Measurements from ENCODE around the gene PRAMEF13. TPM values are rescaled to one million over a fixed set of nuclear protein-coding genes. Genes with fewer than 3 reads are reported as not detected.
A peak's percentile ranks its signal among the peaks of the same experiment; 100 is the strongest.
"Not testable (repeated sequence)": the region's sequence is repeated elsewhere in the genome, so short reads cannot be mapped to it uniquely, and the experiment has no call there.

Gene PRAMEF13
- total RNA-seq, 3 donors from 2014 or later: not detected

GRCh38 chr1:13228343-13228781, 27.2 kb upstream of the PRAMEF13 start:
- Histone ChIP-seq H3K27ac (no peak overlapping the region), H3K4me3 (no peak overlapping the region), H3K4me1 (no peaks in the 10 kb centered on the region), H3K9me3 (no peaks in the 10 kb centered on the region), H3K27me3 (peaks cover 0 to 5% of the 10 kb centered on the region in 2 donors), H3K36me3 (no peaks in the 10 kb centered on the region)
- intact Hi-C loops (cut with DNase I; ENCODE audit: low total_unique reads): no loop called here
- DNase-seq (ENCODE audit: low spot score in 2 of 2): peak in 1 of 2 donors; percentile 17
- TF ChIP-seq CTCF (IDR thresholded peaks at IDR 0.05) (no peak), POLR2AphosphoS5 (IDR thresholded peaks at IDR 0.05) (no peak), POLR2A (IDR thresholded peaks at IDR 0.05) (no peak)

GRCh38 chr1:13227271-13228055, 26.3 kb upstream of the PRAMEF13 start:
- H3K36me3 ChIP-seq; H3K4me3 ChIP-seq; H3K4me1 ChIP-seq; H3K9me3 ChIP-seq; intact Hi-C loops (cut with DNase I; ENCODE audit: low total_unique reads); H3K27me3 ChIP-seq; H3K27ac ChIP-seq: not testable (repeated sequence)
- DNase-seq (ENCODE audit: low spot score in 2 of 2): peak in 1 of 2 donors; percentile 15

- not testable (repeated sequence) for H3K27ac ChIP-seq
Measured at GRCh38 chr1:13225675-13226204, 24.5 kb upstream of the PRAMEF13 start, which contains the start of gene PRAMEF18. TSS of gene PRAMEF18 (minus strand) at chr1:13226154. CDS start at chr1:13226106, 48 bp downstream.

GRCh38 chr1:13224480-13225060, 23.4 kb upstream of the PRAMEF13 start:
- DNase-seq (ENCODE audit: low spot score in 2 of 2): no peak
- Histone ChIP-seq H3K36me3 (no peaks in the 10 kb centered on the region), H3K27ac (no peak overlapping the region), H3K27me3 (peaks cover 0 to 5% of the 10 kb centered on the region in 2 donors), H3K4me1 (no peaks in the 10 kb centered on the region), H3K9me3 (no peaks in the 10 kb centered on the region), H3K4me3 (no peak overlapping the region)
- TF ChIP-seq POLR2AphosphoS5 (IDR thresholded peaks at IDR 0.05) (no peak), CTCF (IDR thresholded peaks at IDR 0.05) (no peak)
- intact Hi-C loops (cut with DNase I; ENCODE audit: low total_unique reads): no loop called here

More at GRCh38 chr1:13225675-13226204, 24.5 kb upstream of the PRAMEF13 start, which contains the start of gene PRAMEF18:
- H3K4me3 ChIP-seq; DNase-seq (ENCODE audit: low spot score in 2 of 2); H3K4me1 ChIP-seq; intact Hi-C loops (cut with DNase I; ENCODE audit: low total_unique reads); H3K36me3 ChIP-seq; H3K27me3 ChIP-seq; H3K9me3 ChIP-seq: not testable (repeated sequence)

GRCh38 chr1:13222788-13223187, 21.6 kb upstream of the PRAMEF13 start:
- H3K4me3 ChIP-seq; intact Hi-C loops (cut with DNase I; ENCODE audit: low total_unique reads); DNase-seq (ENCODE audit: low spot score in 2 of 2); H3K4me1 ChIP-seq; H3K27ac ChIP-seq; H3K36me3 ChIP-seq; H3K27me3 ChIP-seq; H3K9me3 ChIP-seq: not testable (repeated sequence)

- H3K9me3 ChIP-seq; H3K27me3 ChIP-seq; H3K36me3 ChIP-seq; DNase-seq (ENCODE audit: low spot score in 2 of 2); intact Hi-C loops (cut with DNase I; ENCODE audit: low total_unique reads); H3K4me1 ChIP-seq; H3K27ac ChIP-seq; H3K4me3 ChIP-seq: not testable (repeated sequence)
Measured at GRCh38 chr1:13219203-13219602, 18.0 kb upstream of the PRAMEF13 start.

- H3K27me3 ChIP-seq; intact Hi-C loops (cut with DNase I; ENCODE audit: low total_unique reads); H3K36me3 ChIP-seq; H3K9me3 ChIP-seq; H3K4me3 ChIP-seq; H3K4me1 ChIP-seq; H3K27ac ChIP-seq; DNase-seq (ENCODE audit: low spot score in 2 of 2): not testable (repeated sequence)
Measured at GRCh38 chr1:13216619-13217018, 15.4 kb upstream of the PRAMEF13 start.

GRCh38 chr1:13208712-13209111, 7.5 kb upstream of the PRAMEF13 start:
- H3K4me1 ChIP-seq; H3K27ac ChIP-seq; H3K36me3 ChIP-seq; H3K9me3 ChIP-seq; intact Hi-C loops (cut with DNase I; ENCODE audit: low total_unique reads); H3K4me3 ChIP-seq; H3K27me3 ChIP-seq; DNase-seq (ENCODE audit: low spot score in 2 of 2): not testable (repeated sequence)

- H3K4me3 ChIP-seq; H3K27ac ChIP-seq; H3K27me3 ChIP-seq; H3K36me3 ChIP-seq; H3K4me1 ChIP-seq; DNase-seq (ENCODE audit: low spot score in 2 of 2); H3K9me3 ChIP-seq; intact Hi-C loops (cut with DNase I; ENCODE audit: low total_unique reads): not testable (repeated sequence)
Measured at GRCh38 chr1:13171548-13171947, 29.7 kb downstream of the PRAMEF13 start, which contains the start of gene PRAMEF9. TSS of gene PRAMEF9 (plus strand) at chr1:13171848. CDS start at chr1:13175281, 3,433 bp downstream.

GRCh38 chr1:13165531-13165930, 35.7 kb downstream of the PRAMEF13 start, which contains the start of gene HNRNPCL4:
TSS of gene HNRNPCL4 (minus strand) at chr1:13165631. CDS start at chr1:13165467, 164 bp downstream.
- H3K27me3 ChIP-seq; H3K4me1 ChIP-seq; DNase-seq (ENCODE audit: low spot score in 2 of 2); H3K36me3 ChIP-seq; intact Hi-C loops (cut with DNase I; ENCODE audit: low total_unique reads); H3K9me3 ChIP-seq; H3K27ac ChIP-seq; H3K4me3 ChIP-seq: not testable (repeated sequence)

- H3K4me1 ChIP-seq; intact Hi-C loops (cut with DNase I; ENCODE audit: low total_unique reads); H3K4me3 ChIP-seq; DNase-seq (ENCODE audit: low spot score in 2 of 2); H3K27ac ChIP-seq; H3K27me3 ChIP-seq; H3K36me3 ChIP-seq; H3K9me3 ChIP-seq: not testable (repeated sequence)
Measured at GRCh38 chr1:13155909-13156308, 45.3 kb downstream of the PRAMEF13 start, which contains the start of gene PRAMEF26. TSS of gene PRAMEF26 (minus strand) at chr1:13156009. CDS start at chr1:13153095, 2,914 bp downstream.
